Osteocyte (in vitro differentiated cells): ENCODE results near the gene APOL6. TPM values are rescaled to one million over a fixed set of nuclear protein-coding genes. Genes with fewer than 3 reads are reported as not detected.
A peak's percentile ranks its signal among the peaks of the same experiment; 100 is the strongest.

Experiments used
- DNase-seq: peaks from one replicate; pipeline ENCODE4 v3.0.0; 2021; ENCODE audit warnings: mixed read lengths; ENCODE audit not compliant: unreplicated experiment; ENCODE audit errors: extremely low spot score
- H3K27ac Mint-ChIP-seq: one replicate; pipeline ENCODE4 v1.8.0; 2021; ENCODE audit warnings: mild to moderate bottlenecking, mixed read lengths; ENCODE audit not compliant: unreplicated experiment
- H3K27me3 Mint-ChIP-seq: one replicate; pipeline ENCODE4 v1.8.0; 2021; ENCODE audit warnings: mixed read lengths; ENCODE audit not compliant: unreplicated experiment
- H3K36me3 Mint-ChIP-seq: one replicate; pipeline ENCODE4 v1.8.0; 2021; ENCODE audit warnings: mixed read lengths; ENCODE audit not compliant: unreplicated experiment
- H3K4me1 Mint-ChIP-seq: one replicate; pipeline ENCODE4 v1.8.0; 2021; ENCODE audit warnings: mixed read lengths; ENCODE audit not compliant: unreplicated experiment
- H3K4me3 Mint-ChIP-seq: one replicate; pipeline ENCODE4 v1.8.0; 2021; ENCODE audit warnings: mild to moderate bottlenecking, moderate library complexity, mixed read lengths; ENCODE audit not compliant: unreplicated experiment
- H3K9me3 Mint-ChIP-seq: one replicate; pipeline ENCODE4 v1.8.0; 2021; ENCODE audit warnings: mixed read lengths; ENCODE audit not compliant: unreplicated experiment
- CTCF ChIP-seq: fragments of 200-600 bp; sonication (generic); IDR thresholded peaks from 2 replicates; pipeline ENCODE4 v1.5.0; 2021; ENCODE audit warnings: antibody characterized with exemption, mild to moderate bottlenecking, moderate library complexity
- total RNA-seq: library from RNA; stranded (reverse); gene quantifications from 2 replicates; pipeline ENCODE4 v1.2.1, GENCODE V29; 2021

Gene APOL6
- total RNA-seq, 1 donor from 2014 or later, result 11.8 TPM

- peak; percentile 37 for TF ChIP-seq CTCF
- H3K27ac Mint-ChIP-seq, result no peak overlapping the region
- H3K27me3 Mint-ChIP-seq, result peaks cover 6% of the 10 kb centered on the region
- no peak overlapping the region for H3K4me3 Mint-ChIP-seq
- DNase-seq, result peak; percentile 32
- H3K4me1 Mint-ChIP-seq, result peaks cover 6% of the 10 kb centered on the region
- peaks cover 3% of the 10 kb centered on the region for H3K9me3 Mint-ChIP-seq
- H3K36me3 Mint-ChIP-seq, result no peaks in the 10 kb centered on the region
Observed at GRCh38 chr22:35684270-35684700, 36.0 kb downstream of the APOL6 start.

GRCh38 chr22:35684732-35685131 is 36.5 kb downstream of the APOL6 start:
- H3K27ac Mint-ChIP-seq, result no peak overlapping the region
- H3K9me3 Mint-ChIP-seq, result peaks cover 3% of the 10 kb centered on the region
- H3K4me3 Mint-ChIP-seq, result no peak overlapping the region
- TF ChIP-seq CTCF, result no peak
- DNase-seq, result no peak
- no peaks in the 10 kb centered on the region for H3K36me3 Mint-ChIP-seq
- peaks cover 7% of the 10 kb centered on the region for H3K27me3 Mint-ChIP-seq
- H3K4me1 Mint-ChIP-seq, result peaks cover 2% of the 10 kb centered on the region

- TF ChIP-seq CTCF, result no peak
- H3K4me3 Mint-ChIP-seq, result no peak overlapping the region
- peak; percentile 40 for DNase-seq
- no peaks in the 10 kb centered on the region for H3K4me1 Mint-ChIP-seq
- H3K27ac Mint-ChIP-seq, result no peak overlapping the region
- no peaks in the 10 kb centered on the region for H3K36me3 Mint-ChIP-seq
- peaks cover 7% of the 10 kb centered on the region for H3K27me3 Mint-ChIP-seq
- H3K9me3 Mint-ChIP-seq, result peaks cover 3% of the 10 kb centered on the region
Observed at GRCh38 chr22:35685731-35686130, 37.5 kb downstream of the APOL6 start.

GRCh38 chr22:35686298-35686697 is 38.1 kb downstream of the APOL6 start:
- no peaks in the 10 kb centered on the region for H3K36me3 Mint-ChIP-seq
- no peak overlapping the region for H3K4me3 Mint-ChIP-seq
- no peak overlapping the region for H3K27ac Mint-ChIP-seq
- no peaks in the 10 kb centered on the region for H3K4me1 Mint-ChIP-seq
- no peak for TF ChIP-seq CTCF
- H3K27me3 Mint-ChIP-seq, result peaks cover 7% of the 10 kb centered on the region
- H3K9me3 Mint-ChIP-seq, result peaks cover 3% of the 10 kb centered on the region
- peak; percentile 38 for DNase-seq

- peaks cover 13% of the 10 kb centered on the region for H3K27me3 Mint-ChIP-seq
- peaks cover 3% of the 10 kb centered on the region for H3K9me3 Mint-ChIP-seq
- H3K36me3 Mint-ChIP-seq, result no peaks in the 10 kb centered on the region
- TF ChIP-seq CTCF, result no peak
- no peak overlapping the region for H3K27ac Mint-ChIP-seq
- no peaks in the 10 kb centered on the region for H3K4me1 Mint-ChIP-seq
- DNase-seq, result no peak
- no peak overlapping the region for H3K4me3 Mint-ChIP-seq
Observed at GRCh38 chr22:35687461-35687860, 39.2 kb downstream of the APOL6 start.
